GM23338 (cell line): Measurements from ENCODE around the gene TSNAX.
A peak's percentile ranks its signal among the peaks of the same experiment; 100 is the strongest.

Source experiments
- CTCF ChIP-seq, 2 experiments: fragments of 200-600 bp in 1 of 2; sonication (generic) in 1 of 2; conservative IDR thresholded peaks; 2 replicates each; pipeline versions ENCODE4 v1.5.1 to v1.6.1; 2016 to 2017; ENCODE audit warnings: antibody characterized with exemption in 2 of 2, low read depth in 2 of 2, mild to moderate bottlenecking in 2 of 2, moderate library complexity in 1 of 2
- EZH2 ChIP-seq: fragments of 200-600 bp; sonication (generic); IDR thresholded peaks from one replicate; pipeline ENCODE4 v1.8.0; 2017; ENCODE audit warnings: antibody characterized with exemption, mild to moderate bottlenecking, low read depth; ENCODE audit not compliant: unreplicated experiment
- EZH2phosphoT487 ChIP-seq: fragments of 200-600 bp; sonication (generic); IDR thresholded peaks from one replicate; pipeline ENCODE4 v1.8.1; 2018; ENCODE audit warnings: antibody characterized with exemption; ENCODE audit not compliant: unreplicated experiment
- POLR2AphosphoS5 ChIP-seq: IDR thresholded peaks from 2 replicates; pipeline ENCODE4 v1.6.1; 2016; ENCODE audit warnings: antibody characterized with exemption, low read depth
- REST ChIP-seq: IDR thresholded peaks from one replicate; pipeline ENCODE4 v1.6.1; 2018; ENCODE audit warnings: antibody characterized with exemption; ENCODE audit not compliant: unreplicated experiment

DNA sequence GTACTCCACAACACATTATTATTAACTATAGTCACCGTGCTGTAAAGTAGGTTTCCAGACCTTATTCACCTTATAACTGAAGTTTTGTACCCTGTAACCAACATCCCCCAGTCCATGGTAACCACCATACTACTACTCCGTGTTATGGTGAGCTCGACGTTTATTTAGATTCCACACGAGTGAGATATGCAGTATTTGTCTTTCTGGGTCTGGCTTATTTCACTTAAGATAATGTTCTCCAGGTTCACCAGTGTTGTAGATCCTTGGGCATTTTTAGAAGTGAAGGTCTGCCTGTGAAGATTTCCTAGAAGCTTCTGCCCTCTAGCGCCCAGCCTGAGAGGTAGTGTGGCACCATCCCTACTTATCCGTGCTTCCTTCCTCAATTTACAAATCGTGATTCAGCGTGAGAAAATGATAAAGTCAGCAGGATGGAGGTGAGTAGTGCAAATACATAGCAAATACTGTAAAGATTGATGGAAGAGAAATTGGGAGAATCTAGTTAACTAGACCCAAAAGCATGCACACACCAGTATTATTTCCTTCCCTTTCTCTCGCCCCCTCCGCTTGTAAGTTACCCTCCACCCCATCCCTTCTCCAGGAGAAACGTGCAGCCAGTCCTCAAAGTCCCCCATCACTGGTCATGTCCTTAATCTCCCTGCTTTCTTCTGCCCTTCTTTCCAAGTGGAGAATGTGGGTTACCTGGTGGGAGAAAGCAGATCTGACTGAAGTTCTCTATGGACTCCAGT lies 62.2 kb downstream of the TSNAX start:
- TF ChIP-seq EZH2 (no peak), CTCF (conservative IDR thresholded peaks at IDR 0.05; ENCODE audit: low read depth in 2 of 2) (peak; percentile 87 to 90), POLR2AphosphoS5 (no peak), REST (no peak), EZH2phosphoT487 (no peak)
